HepG2 (cell line): ENCODE measurements around the gene TNNI2. TPM values are rescaled to one million over a fixed set of nuclear protein-coding genes. Genes with fewer than 3 reads are reported as not detected.

Experiments used
- CC2D1A ChIP-seq: sonication (generic); formaldehyde crosslinking; IDR thresholded peaks from 2 replicates; pipeline ENCODE4 v1.8.1; 2023; ENCODE audit warnings: mild to moderate bottlenecking, missing genetic modification reagents
- HDAC2 ChIP-seq: sonication (generic); formaldehyde crosslinking; IDR thresholded peaks from 2 replicates; pipeline ENCODE4 v1.4.0; 2020; ENCODE audit warnings: missing genetic modification reagents
- MYC ChIP-seq: sonication (generic); formaldehyde crosslinking; IDR thresholded peaks from 2 replicates; pipeline ENCODE4 v1.9.0; 2021; ENCODE audit warnings: missing genetic modification reagents, borderline replicate concordance
- NAIF1 ChIP-seq: sonication (generic); formaldehyde crosslinking; IDR thresholded peaks from 2 replicates; pipeline ENCODE4 v1.5.0; 2020; ENCODE audit warnings: mild to moderate bottlenecking, missing genetic modification reagents, borderline replicate concordance
- PCBP1 ChIP-seq: fragments of 200-400 bp; formaldehyde crosslinking; IDR thresholded peaks from 2 replicates; pipeline ENCODE4 v1.6.1; 2017; ENCODE audit warnings: mild to moderate bottlenecking, low read depth, low read length, borderline replicate concordance
- PCBP2 ChIP-seq: fragments of 200-400 bp; formaldehyde crosslinking; optimal IDR thresholded peaks from 2 replicates; pipeline ENCODE3; 2018; ENCODE audit warnings: low read length, low read depth; ENCODE audit not compliant: poor library complexity, severe bottlenecking
- RCOR2 ChIP-seq: IDR thresholded peaks from 2 replicates; pipeline ENCODE4 v1.6.1; 2016; ENCODE audit warnings: missing biosample characterization, missing genetic modification reagents
- SMAD3 ChIP-seq: sonication (generic); formaldehyde crosslinking; IDR thresholded peaks from 2 replicates; pipeline ENCODE4 v1.4.0; 2020; ENCODE audit warnings: missing genetic modification reagents
- SPEN ChIP-seq: sonication (generic); formaldehyde crosslinking; IDR thresholded peaks from 2 replicates; pipeline ENCODE4 v1.5.1; 2020; ENCODE audit warnings: low read depth, mild to moderate bottlenecking, missing genetic modification reagents
- SRSF4 ChIP-seq: fragments of 200-400 bp; formaldehyde crosslinking; IDR thresholded peaks from one replicate; pipeline ENCODE4 v1.6.1; 2018; ENCODE audit warnings: mild to moderate bottlenecking, low read depth, low read length, moderate library complexity; ENCODE audit not compliant: poor library complexity, severe bottlenecking
- STAG1 ChIP-seq: sonication (generic); formaldehyde crosslinking; IDR thresholded peaks from 2 replicates; pipeline ENCODE4 v1.4.0; 2020; ENCODE audit warnings: missing genetic modification reagents
- TBX3 ChIP-seq: fragments of 450-650 bp; IDR thresholded peaks from 2 replicates; pipeline ENCODE4 v1.6.1; 2017; ENCODE audit warnings: antibody characterized with exemption, mild to moderate bottlenecking, inconsistent platforms, borderline replicate concordance
- UBTF ChIP-seq: sonication (generic); formaldehyde crosslinking; IDR thresholded peaks from 2 replicates; pipeline ENCODE4 v1.4.0; 2020; ENCODE audit warnings: mild to moderate bottlenecking, missing genetic modification reagents
- XBP1 ChIP-seq: sonication (generic); formaldehyde crosslinking; IDR thresholded peaks from 2 replicates; pipeline ENCODE4 v1.5.0; 2020; ENCODE audit warnings: missing genetic modification reagents
- XRCC5 ChIP-seq: fragments of 200-400 bp; formaldehyde crosslinking; optimal IDR thresholded peaks from 2 replicates; pipeline ENCODE3; 2017; ENCODE audit warnings: mild to moderate bottlenecking, low read length
- ZC3H4 ChIP-seq: sonication (generic); formaldehyde crosslinking; IDR thresholded peaks from 2 replicates; pipeline ENCODE4 v1.4.0; 2020; ENCODE audit warnings: missing genetic modification reagents, borderline replicate concordance
- ZFX ChIP-seq: sonication (generic); formaldehyde crosslinking; IDR thresholded peaks from 2 replicates; pipeline ENCODE4 v1.4.0; 2020; ENCODE audit warnings: mild to moderate bottlenecking, low read depth, missing genetic modification reagents, moderate library complexity
- ZNF337 ChIP-seq: sonication (generic); formaldehyde crosslinking; IDR thresholded peaks from 2 replicates; pipeline ENCODE4 v1.5.1; 2020; ENCODE audit warnings: missing genetic modification reagents, low read depth, mild to moderate bottlenecking, borderline replicate concordance
- ZNF460 ChIP-seq: sonication (generic); formaldehyde crosslinking; IDR thresholded peaks from 2 replicates; pipeline ENCODE4 v1.5.1; 2020; ENCODE audit warnings: missing genetic modification reagents, mild to moderate bottlenecking, borderline replicate concordance
- ZNF546 ChIP-seq: sonication (generic); formaldehyde crosslinking; conservative IDR thresholded peaks from 2 replicates; pipeline ENCODE4 v1.8.1; 2023; ENCODE audit warnings: mild to moderate bottlenecking, missing genetic modification reagents
- polyA plus RNA-seq, 8 experiments: library from polyadenylated mRNA; depleted of rRNA in 3 of 8; stranded (reverse) in 7 of 8; unstranded in 1 of 8; fragments of >200 nt; fragmentation: Illumina TruSeq in 4 of 8; extraction: Trizol in 4 of 8; gene quantifications; 2 replicates each; pipeline versions ENCODE4 v1.2.1 to v1.2.3, GENCODE V29; 2011 to 2016; ENCODE audit warnings: low read depth in 4 of 8, missing spikeins in 1 of 8, mixed read lengths in 1 of 8; ENCODE audit not compliant: insufficient read depth in 1 of 8
- total RNA-seq, 5 experiments: library from RNA; depleted of rRNA; stranded (reverse); fragments of >200 nt; fragmentation: Illumina TruSeq; extraction: Trizol; gene quantifications; 2 replicates each; pipeline ENCODE4 v1.2.3, GENCODE V29; 2016; ENCODE audit warnings: low read depth in 1 of 5
- TF ChIP-seq, protein P1 (sequence below): sonication (generic); formaldehyde crosslinking; IDR thresholded peaks from 2 replicates; pipeline ENCODE4 v1.4.0; 2020; ENCODE audit warnings: mild to moderate bottlenecking, missing genetic modification reagents
- TF ChIP-seq, protein P2 (sequence below): sonication (generic); formaldehyde crosslinking; IDR thresholded peaks from 2 replicates; pipeline ENCODE4 v1.9.0; 2021; ENCODE audit warnings: missing genetic modification reagents, borderline replicate concordance
- TF ChIP-seq, protein P3 (sequence below): sonication (generic); formaldehyde crosslinking; IDR thresholded peaks from 2 replicates; pipeline ENCODE4 v1.5.0; 2020; ENCODE audit warnings: mild to moderate bottlenecking, missing genetic modification reagents, moderate library complexity

Gene TNNI2
- total and polyA plus RNA-seq, 2 of the 13 experiments (the other 11 are each of a cell fraction or from before 2014, with no cell fraction given): 7.2 to 12.0 TPM

DNA sequence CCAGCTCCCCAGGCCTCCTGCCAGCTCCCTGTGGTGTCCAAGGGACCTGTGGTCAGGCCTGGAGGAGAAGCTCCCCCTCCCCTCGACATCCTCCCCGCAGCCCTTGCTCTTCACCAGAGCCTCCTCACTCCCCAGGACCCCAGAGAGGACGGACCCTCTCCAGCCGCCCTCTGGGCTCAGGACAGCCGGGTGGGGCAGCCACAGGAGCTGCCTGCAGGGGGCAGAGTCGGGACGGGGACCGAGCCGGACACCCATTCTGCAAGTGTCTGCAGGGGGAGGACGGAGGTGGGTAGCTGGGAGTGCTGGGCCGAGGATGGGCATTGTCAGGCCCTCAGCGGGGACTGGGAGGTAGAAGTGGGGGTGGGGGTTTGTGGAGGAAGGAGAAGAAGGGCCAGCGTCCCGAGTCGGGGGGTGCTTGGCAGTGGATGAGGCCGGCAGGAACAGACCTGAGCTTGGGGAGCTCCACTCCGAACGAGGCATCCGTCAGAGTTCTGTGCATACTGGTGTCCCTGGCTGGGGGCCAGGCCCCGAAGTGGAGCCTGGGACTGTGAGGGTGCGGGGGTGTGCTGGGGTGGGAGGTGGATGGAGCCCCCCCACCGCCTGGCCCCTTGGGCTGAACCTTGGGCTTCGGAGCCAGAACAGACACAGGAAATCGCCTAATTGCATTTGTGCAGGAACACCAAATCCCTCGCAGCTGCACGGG, 37.7 kb downstream of the TNNI2 start (continued):
- TF ChIP-seq CC2D1A (CRISPR knock-in tag): no peak
- TF ChIP-seq SPEN (CRISPR knock-in tag): 0 out of 2 replicates have a peak, but pooled peaks have one; percentile 19
- TF ChIP-seq PCBP2: no peak
- no peak for TF ChIP-seq ZNF460 (CRISPR knock-in tag)
- peak; percentile 60 for TF ChIP-seq STAG1
- TF ChIP-seq RCOR2: no peak
- TF ChIP-seq PCBP1: 0 out of 2 replicates have a peak, but pooled peaks have one; percentile 55
- TF ChIP-seq ZFX: 0 out of 2 replicates have a peak, but pooled peaks have one; percentile 26
- no peak for TF ChIP-seq ZNF337
- TF ChIP-seq, protein P1, sequence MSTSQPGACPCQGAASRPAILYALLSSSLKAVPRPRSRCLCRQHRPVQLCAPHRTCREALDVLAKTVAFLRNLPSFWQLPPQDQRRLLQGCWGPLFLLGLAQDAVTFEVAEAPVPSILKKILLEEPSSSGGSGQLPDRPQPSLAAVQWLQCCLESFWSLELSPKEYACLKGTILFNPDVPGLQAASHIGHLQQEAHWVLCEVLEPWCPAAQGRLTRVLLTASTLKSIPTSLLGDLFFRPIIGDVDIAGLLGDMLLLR (CRISPR knock-in tag): no peak
- TF ChIP-seq XBP1 (CRISPR knock-in tag): no peak
- peak; percentile 62 for TF ChIP-seq XRCC5
- 0 out of 2 replicates have a peak, but pooled peaks have one; percentile 18 for TF ChIP-seq UBTF (CRISPR knock-in tag)
- no peak for TF ChIP-seq MYC (CRISPR knock-in tag)
- TF ChIP-seq HDAC2 (CRISPR knock-in tag): no peak
- no peak for TF ChIP-seq NAIF1
- TF ChIP-seq, protein P2, sequence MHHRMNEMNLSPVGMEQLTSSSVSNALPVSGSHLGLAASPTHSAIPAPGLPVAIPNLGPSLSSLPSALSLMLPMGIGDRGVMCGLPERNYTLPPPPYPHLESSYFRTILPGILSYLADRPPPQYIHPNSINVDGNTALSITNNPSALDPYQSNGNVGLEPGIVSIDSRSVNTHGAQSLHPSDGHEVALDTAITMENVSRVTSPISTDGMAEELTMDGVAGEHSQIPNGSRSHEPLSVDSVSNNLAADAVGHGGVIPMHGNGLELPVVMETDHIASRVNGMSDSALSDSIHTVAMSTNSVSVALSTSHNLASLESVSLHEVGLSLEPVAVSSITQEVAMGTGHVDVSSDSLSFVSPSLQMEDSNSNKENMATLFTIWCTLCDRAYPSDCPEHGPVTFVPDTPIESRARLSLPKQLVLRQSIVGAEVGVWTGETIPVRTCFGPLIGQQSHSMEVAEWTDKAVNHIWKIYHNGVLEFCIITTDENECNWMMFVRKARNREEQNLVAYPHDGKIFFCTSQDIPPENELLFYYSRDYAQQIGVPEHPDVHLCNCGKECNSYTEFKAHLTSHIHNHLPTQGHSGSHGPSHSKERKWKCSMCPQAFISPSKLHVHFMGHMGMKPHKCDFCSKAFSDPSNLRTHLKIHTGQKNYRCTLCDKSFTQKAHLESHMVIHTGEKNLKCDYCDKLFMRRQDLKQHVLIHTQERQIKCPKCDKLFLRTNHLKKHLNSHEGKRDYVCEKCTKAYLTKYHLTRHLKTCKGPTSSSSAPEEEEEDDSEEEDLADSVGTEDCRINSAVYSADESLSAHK (CRISPR knock-in tag): no peak
- no peak for TF ChIP-seq SMAD3
- no peak for TF ChIP-seq ZNF546 (CRISPR knock-in tag)
- TF ChIP-seq SRSF4: no peak
- TF ChIP-seq, protein P3, sequence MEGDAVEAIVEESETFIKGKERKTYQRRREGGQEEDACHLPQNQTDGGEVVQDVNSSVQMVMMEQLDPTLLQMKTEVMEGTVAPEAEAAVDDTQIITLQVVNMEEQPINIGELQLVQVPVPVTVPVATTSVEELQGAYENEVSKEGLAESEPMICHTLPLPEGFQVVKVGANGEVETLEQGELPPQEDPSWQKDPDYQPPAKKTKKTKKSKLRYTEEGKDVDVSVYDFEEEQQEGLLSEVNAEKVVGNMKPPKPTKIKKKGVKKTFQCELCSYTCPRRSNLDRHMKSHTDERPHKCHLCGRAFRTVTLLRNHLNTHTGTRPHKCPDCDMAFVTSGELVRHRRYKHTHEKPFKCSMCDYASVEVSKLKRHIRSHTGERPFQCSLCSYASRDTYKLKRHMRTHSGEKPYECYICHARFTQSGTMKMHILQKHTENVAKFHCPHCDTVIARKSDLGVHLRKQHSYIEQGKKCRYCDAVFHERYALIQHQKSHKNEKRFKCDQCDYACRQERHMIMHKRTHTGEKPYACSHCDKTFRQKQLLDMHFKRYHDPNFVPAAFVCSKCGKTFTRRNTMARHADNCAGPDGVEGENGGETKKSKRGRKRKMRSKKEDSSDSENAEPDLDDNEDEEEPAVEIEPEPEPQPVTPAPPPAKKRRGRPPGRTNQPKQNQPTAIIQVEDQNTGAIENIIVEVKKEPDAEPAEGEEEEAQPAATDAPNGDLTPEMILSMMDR: peak; percentile 83
- TF ChIP-seq ZC3H4 (CRISPR knock-in tag): no peak
- TF ChIP-seq TBX3: no peak
